ENCODE data around the gene FRG2B. TPM values are rescaled to one million over a fixed set of nuclear protein-coding genes. Genes with fewer than 3 reads are reported as not detected.

The FRG2B gene
- total and polyA plus RNA-seq, 2 of the 13 experiments (the other 11 are each of a cell fraction or from before 2014, with no cell fraction given) = not detected

- no peaks in the 10 kb centered on the region for H3K36me3 ChIP-seq (replicated peaks in 1 of 2; ENCODE audit: control insufficient read depth in 1 of 2, insufficient read depth in 2 of 2, low read length in 2 of 2)
- H3K79me2 ChIP-seq (ENCODE audit: insufficient read depth, low read length) = no peaks in the 10 kb centered on the region
- no peak overlapping the region for H3K4me3 ChIP-seq (replicated peaks in 1 of 3; ENCODE audit: insufficient read depth in 1 of 3, low read depth in 2 of 3, low read length in 3 of 3)
- H3K4me2 ChIP-seq (ENCODE audit: low read depth, low read length) = no peak overlapping the region
- ATAC-seq (no peak), DNase-seq (ENCODE audit: low spot score) (no peak), FAIRE-seq (no peak)
- TF ChIP-seq HHEX (CRISPR knock-in tag; IDR thresholded peaks at IDR 0.05) (no peak), ATF7 (IDR thresholded peaks at IDR 0.05) (peak; percentile 66), ATF7 (CRISPR knock-in tag; IDR thresholded peaks at IDR 0.05) (no peak), HNRNPL (IDR thresholded peaks at IDR 0.05; ENCODE audit: low read depth, low read length) (no peak), ZNF737 (CRISPR knock-in tag; IDR thresholded peaks at IDR 0.05; ENCODE audit: borderline replicate concordance) (no peak)
- no peaks in the 10 kb centered on the region for H4K20me1 ChIP-seq (ENCODE audit: insufficient read depth, low read length)
- ChIA-PET CTCF (ENCODE audit: low intra/inter-chr PET ratio, low total read pairs) (no interaction called here), POLR2A (no interaction called here)
- H3K4me1 ChIP-seq (ENCODE audit: insufficient read depth, low read length) = no peaks in the 10 kb centered on the region
- WGBS (ENCODE audit: low lambda C conversion rate) = 5% methylated on average over 4 of the region's 6 CpGs
- intact Hi-C loops (cut with micrococcal nuclease; ENCODE audit: unreplicated experiment) (no loop called here), in situ Hi-C loops (cut with HindIII; ENCODE audit: extremely low pct_ligation_motif_present, low pct_unique_long_range_greater_than_20kb) (no loop called here)
- no peak overlapping the region for H2AFZ ChIP-seq (ENCODE audit: low read length)
- H3K9ac ChIP-seq (ENCODE audit: insufficient read depth, low read depth, low read length) = no peak overlapping the region
- no TSS peak for BruUV-seq (replicated peaks)
- H3K27ac ChIP-seq (ENCODE audit: extremely low read length, insufficient read depth, low read length) = no peak overlapping the region
- no peaks in the 10 kb centered on the region for H3K9me3 ChIP-seq (ENCODE audit: low read length)
- peaks cover 0 to 10% of the 10 kb centered on the region in 2 experiments; a peak in 3 of 5 replicates for H3K27me3 ChIP-seq (ENCODE audit: control insufficient read depth in 1 of 2, insufficient read depth in 2 of 2, low read length in 2 of 2)
Observed at GRCh38 chr10:133613699-133614098, 12.9 kb downstream of the FRG2B start.

- ATAC-seq (no peak), DNase-seq (ENCODE audit: low spot score) (no peak), FAIRE-seq (no peak)
- 7% methylated on average over 4 of the region's 4 CpGs for WGBS (ENCODE audit: low lambda C conversion rate)
- Histone ChIP-seq H2AFZ (ENCODE audit: low read length) (no peak overlapping the region), H3K9me3 (ENCODE audit: low read length) (no peaks in the 10 kb centered on the region), H3K4me1 (ENCODE audit: insufficient read depth, low read length) (no peaks in the 10 kb centered on the region), H3K9ac (ENCODE audit: insufficient read depth, low read depth, low read length) (no peak overlapping the region), H4K20me1 (ENCODE audit: insufficient read depth, low read length) (no peaks in the 10 kb centered on the region), H3K4me2 (ENCODE audit: low read depth, low read length) (no peak overlapping the region), H3K27ac (ENCODE audit: extremely low read length, insufficient read depth, low read length) (no peak overlapping the region), H3K36me3 (replicated peaks in 1 of 2; ENCODE audit: control insufficient read depth in 1 of 2, insufficient read depth in 2 of 2, low read length in 2 of 2) (no peaks in the 10 kb centered on the region), H3K4me3 (replicated peaks in 1 of 3; ENCODE audit: insufficient read depth in 1 of 3, low read depth in 2 of 3, low read length in 3 of 3) (no peak overlapping the region), H3K27me3 (ENCODE audit: control insufficient read depth in 1 of 2, insufficient read depth in 2 of 2, low read length in 2 of 2) (peaks cover 0 to 8% of the 10 kb centered on the region in 2 experiments; a peak in 3 of 5 replicates), H3K79me2 (ENCODE audit: insufficient read depth, low read length) (no peaks in the 10 kb centered on the region)
- intact Hi-C loops (cut with micrococcal nuclease; ENCODE audit: unreplicated experiment) = no loop called here
- ChIA-PET CTCF (ENCODE audit: low intra/inter-chr PET ratio, low total read pairs) (no interaction called here), POLR2A (no interaction called here)
- in situ Hi-C loops (cut with HindIII; ENCODE audit: extremely low pct_ligation_motif_present, low pct_unique_long_range_greater_than_20kb) = no loop called here
- no TSS peak for BruUV-seq (replicated peaks)
- TF ChIP-seq CBX1 (IDR thresholded peaks at IDR 0.05; ENCODE audit: low read depth) (no peak), ZNF615 (CRISPR knock-in tag; IDR thresholded peaks at IDR 0.05; ENCODE audit: borderline replicate concordance) (no peak), ZBTB42 (CRISPR knock-in tag; IDR thresholded peaks at IDR 0.05) (no peak), AFF4 (CRISPR knock-in tag; IDR thresholded peaks at IDR 0.05) (no peak), FOXM1 (CRISPR knock-in tag; IDR thresholded peaks at IDR 0.05) (no peak), ZZZ3 (CRISPR knock-in tag; IDR thresholded peaks at IDR 0.05; ENCODE audit: borderline replicate concordance) (no peak), BRF2 (CRISPR knock-in tag; IDR thresholded peaks at IDR 0.05) (no peak), ZSCAN5A (CRISPR knock-in tag; IDR thresholded peaks at IDR 0.05; ENCODE audit: borderline replicate concordance) (no peak)
Observed at GRCh38 chr10:133611079-133611478, 15.5 kb downstream of the FRG2B start.

Measured in HepG2 (cell line).